Measurements from ENCODE around the gene RINT1. TPM values are rescaled to one million over a fixed set of nuclear protein-coding genes. Genes with fewer than 3 reads are reported as not detected.
"Not testable (repeated sequence)": the region's sequence is repeated elsewhere in the genome, so short reads cannot be mapped to it uniquely, and the experiment has no call there.

Gene RINT1
- polyA plus RNA-seq, 1 donor from 2014 or later: 11.6 TPM

DNA sequence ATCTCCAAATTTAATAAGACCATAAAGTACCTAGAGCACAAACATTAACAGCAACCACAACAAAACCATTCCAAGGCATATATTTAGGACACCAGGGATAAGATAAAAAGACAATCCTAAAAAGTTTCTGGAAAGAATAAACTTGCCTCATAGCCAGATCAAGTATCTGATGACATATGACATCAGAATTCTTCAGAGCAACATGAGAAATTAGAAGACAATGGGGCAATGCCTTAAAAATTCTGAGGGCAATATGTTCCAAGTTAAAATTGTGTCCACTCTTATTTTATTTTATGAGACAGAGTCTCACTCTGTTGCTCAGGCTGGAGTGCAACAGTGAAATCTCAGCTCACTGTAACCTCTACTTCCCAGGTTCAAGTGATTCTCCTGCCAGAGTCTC lies 46.5 kb downstream of the RINT1 start:
- Mint-ChIP-seq H3K4me3 (no peak overlapping the region), H3K4me1 (peaks cover 1 to 7% (median 2%) of the 10 kb centered on the region in 3 donors), H3K9me3 (peaks cover 0 to 1% (median 0%) of the 10 kb centered on the region in 3 donors), H3K27me3 (peaks cover 2% of the 10 kb centered on the region), H3K27ac (no peak overlapping the region), H3K36me3 (peaks cover 4% of the 10 kb centered on the region)

DNA sequence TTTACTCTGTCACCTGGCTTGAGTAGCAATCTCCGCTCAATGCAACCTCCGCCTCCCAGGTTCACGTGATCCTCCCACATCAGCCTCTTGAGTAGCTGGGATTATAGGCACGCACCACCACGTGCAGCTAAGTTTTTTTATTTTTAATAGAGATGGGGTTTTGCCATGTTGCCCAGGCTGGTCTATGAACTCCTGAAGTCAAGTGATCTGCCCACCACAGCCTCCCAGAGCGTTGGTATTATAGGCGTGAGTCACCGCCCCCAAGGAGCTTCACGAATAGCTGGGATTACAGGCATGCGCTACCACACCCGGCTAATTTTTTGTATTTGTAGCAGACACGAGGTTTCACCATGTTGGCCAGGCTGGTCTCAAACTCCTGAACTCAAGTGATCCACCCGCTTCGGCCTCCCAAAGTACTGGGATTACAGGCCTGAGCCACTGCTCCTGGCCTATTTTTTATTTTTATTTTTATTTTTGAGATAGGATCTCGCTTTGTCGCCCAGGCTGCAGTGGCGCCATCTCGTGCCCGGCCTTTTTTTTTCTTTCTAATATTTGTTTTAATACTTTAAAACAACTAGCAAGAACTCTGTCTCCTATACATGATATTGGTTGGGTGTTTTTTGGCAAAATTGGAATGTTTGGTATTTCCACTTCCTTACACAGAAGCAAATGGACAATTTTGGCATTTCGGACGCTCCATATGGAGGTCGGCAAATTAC lies 48.2 kb downstream of the RINT1 start:
- Mint-ChIP-seq H3K27me3 (peaks cover 2% of the 10 kb centered on the region), H3K4me3 (peak overlapping the region in 2 of 4 donors; percentile 39 to 70), H3K4me1 (peaks cover 1 to 9% (median 2%) of the 10 kb centered on the region in 3 donors), H3K9me3 (peaks cover 0 to 3% (median 0%) of the 10 kb centered on the region in 3 donors), H3K27ac (peak overlapping the region in 1 of 3 donors; percentile 10), H3K36me3 (peaks cover 3% of the 10 kb centered on the region)

DNA sequence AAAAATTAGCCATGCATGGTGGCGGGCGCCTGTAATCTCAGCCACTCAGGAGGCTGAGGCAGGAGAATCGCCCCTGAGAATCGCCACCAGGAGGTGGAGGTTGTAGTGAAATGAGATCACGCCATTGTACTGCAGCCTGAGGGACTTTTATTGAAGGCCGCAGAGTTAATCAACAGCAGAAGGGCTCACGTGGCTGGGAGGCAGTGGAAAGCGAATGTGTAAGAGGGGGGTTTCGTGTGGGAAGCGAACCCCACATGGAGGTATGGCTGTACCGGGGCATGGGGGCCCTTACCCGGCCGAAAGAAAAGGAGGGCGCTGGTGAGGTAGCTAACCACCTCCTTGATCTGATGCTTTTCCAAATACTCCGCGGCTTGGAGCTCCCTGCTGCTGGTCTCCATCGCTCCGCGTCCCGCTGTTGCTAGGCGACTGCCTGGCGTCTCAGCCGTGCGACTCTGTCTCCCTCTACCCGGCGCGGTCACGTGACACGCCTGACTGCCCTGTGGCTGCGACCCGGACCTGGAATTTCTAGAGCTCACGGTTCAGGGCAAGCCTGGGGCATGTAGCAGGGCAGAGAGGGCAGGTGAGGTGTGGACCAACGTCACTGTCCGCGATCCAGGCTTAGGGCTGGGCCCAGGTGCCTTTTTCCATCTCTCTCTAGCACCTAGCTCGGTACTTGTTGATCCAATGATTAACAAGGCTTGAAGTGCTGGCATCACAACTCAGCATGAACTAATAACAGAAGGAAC lies 49.2 kb downstream of the RINT1 start, which contains the start of gene EFCAB10:
EFCAB10 (minus strand) TSS at position 428 of the 746 bp plus-strand sequence; CDS start at position 398, 30 bp downstream.
- H3K36me3 Mint-ChIP-seq: peaks cover 3% of the 10 kb centered on the region
- peak within 1 kb of the TSS in 1 of 3 donors; percentile 20 for H3K27ac Mint-ChIP-seq
- peaks cover 0 to 3% (median 0%) of the 10 kb centered on the region in 3 donors for H3K9me3 Mint-ChIP-seq

DNA sequence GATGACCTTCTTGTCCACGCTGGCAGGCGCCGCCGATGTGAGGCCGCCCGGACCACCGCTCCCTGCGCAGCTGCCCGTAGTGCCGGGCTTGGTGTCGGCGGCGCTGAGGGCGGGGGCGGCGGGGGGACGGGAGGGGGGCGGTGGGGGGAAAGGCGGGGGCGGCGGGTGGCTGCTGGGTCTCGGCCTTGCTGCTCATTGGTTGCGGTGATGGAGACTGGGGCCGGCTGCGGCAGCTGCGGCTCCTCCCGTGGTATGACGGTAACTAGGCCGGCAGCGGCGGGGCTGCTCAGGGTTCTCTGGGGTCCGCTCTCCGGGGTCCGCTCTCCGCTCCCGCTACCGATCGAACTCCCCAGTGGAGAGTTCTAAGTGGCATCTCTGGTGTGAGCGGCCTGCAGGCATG lies 51.1 kb downstream of the RINT1 start:
- H3K9me3 Mint-ChIP-seq: peaks cover 0 to 3% (median 0%) of the 10 kb centered on the region in 3 donors
- H3K4me1 Mint-ChIP-seq: peaks cover 17 to 35% (median 22%) of the 10 kb centered on the region in 3 donors
- H3K27me3 Mint-ChIP-seq: peaks cover 2% of the 10 kb centered on the region
- H3K36me3 Mint-ChIP-seq: peaks cover 3% of the 10 kb centered on the region
- H3K4me3 Mint-ChIP-seq: no peak overlapping the region
- H3K27ac Mint-ChIP-seq: peak overlapping the region in 1 of 3 donors; percentile 24

More for the DNA sequence above, 49.2 kb downstream of the RINT1 start, which contains the start of gene EFCAB10:
- H3K4me1 Mint-ChIP-seq: peaks cover 5 to 18% (median 7%) of the 10 kb centered on the region in 3 donors
- peak within 1 kb of the TSS; percentile 70 to 84 (median 74) for H3K4me3 Mint-ChIP-seq
- H3K27me3 Mint-ChIP-seq: peaks cover 2% of the 10 kb centered on the region

DNA sequence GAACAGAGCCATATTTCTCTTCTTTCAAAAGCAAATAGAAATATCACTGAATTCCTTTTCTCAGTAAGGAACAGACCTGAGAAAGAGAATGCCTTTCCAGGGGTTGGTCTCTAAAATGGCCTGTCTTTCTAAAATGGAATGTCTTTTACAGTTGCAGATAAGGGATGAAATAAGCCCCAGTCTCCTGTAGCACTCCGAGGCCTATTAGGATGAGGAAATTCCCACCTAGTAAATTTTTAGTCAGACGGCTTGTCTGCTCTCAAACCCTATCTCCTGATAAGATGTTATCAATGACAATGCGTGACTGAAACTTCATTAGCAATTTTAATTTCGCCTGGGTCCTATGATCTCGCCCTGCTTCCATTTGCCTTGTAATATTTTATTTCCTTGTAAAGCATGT lies 52.2 kb downstream of the RINT1 start:
- Mint-ChIP-seq H3K9me3 (peaks cover 0 to 3% (median 0%) of the 10 kb centered on the region in 3 donors), H3K27ac (no peak overlapping the region), H3K4me3 (no peak overlapping the region), H3K27me3 (peaks cover 2% of the 10 kb centered on the region), H3K4me1 (peaks cover 22 to 41% (median 29%) of the 10 kb centered on the region in 3 donors), H3K36me3 (peaks cover 2% of the 10 kb centered on the region)

DNA sequence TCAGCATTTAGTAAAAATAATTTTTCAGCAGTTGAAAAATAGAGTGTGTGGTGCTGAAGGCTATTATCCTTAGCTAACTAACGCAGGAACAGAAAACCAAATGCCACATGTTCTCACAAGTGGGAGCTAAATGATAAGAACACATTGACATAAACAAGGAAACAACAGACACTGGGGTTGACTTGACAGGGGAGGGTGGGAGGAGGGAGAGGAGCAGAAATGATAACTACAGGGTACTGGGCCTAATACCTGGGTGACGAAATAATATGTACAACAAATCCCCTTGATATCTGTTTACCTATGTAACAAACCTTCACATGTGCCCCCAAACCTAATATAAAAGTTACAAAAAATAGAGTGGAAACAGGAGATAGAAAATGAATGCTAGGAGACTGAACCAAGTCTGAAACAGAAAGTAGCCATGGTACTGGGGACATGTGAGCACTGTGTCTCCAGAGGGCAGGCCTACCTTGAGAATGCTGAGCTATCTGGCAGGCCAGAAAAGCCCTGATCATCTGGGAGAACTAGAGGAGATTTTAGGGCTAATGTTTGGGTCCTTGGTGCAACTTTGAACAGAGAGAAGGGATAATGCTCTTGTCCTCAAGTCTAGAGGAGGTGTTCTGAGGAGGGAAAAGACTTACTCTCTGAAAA lies 54.0 kb downstream of the RINT1 start:
- peaks cover 2% of the 10 kb centered on the region for H3K36me3 Mint-ChIP-seq
- H3K27ac Mint-ChIP-seq: peak overlapping the region in 2 of 3 donors; percentile 73 to 81
- peaks cover 0 to 3% (median 0%) of the 10 kb centered on the region in 3 donors for H3K9me3 Mint-ChIP-seq
- H3K27me3 Mint-ChIP-seq: no peaks in the 10 kb centered on the region
- peak overlapping the region in 2 of 4 donors; percentile 59 to 60 for H3K4me3 Mint-ChIP-seq
- peaks cover 26 to 47% (median 36%) of the 10 kb centered on the region in 3 donors for H3K4me1 Mint-ChIP-seq

DNA sequence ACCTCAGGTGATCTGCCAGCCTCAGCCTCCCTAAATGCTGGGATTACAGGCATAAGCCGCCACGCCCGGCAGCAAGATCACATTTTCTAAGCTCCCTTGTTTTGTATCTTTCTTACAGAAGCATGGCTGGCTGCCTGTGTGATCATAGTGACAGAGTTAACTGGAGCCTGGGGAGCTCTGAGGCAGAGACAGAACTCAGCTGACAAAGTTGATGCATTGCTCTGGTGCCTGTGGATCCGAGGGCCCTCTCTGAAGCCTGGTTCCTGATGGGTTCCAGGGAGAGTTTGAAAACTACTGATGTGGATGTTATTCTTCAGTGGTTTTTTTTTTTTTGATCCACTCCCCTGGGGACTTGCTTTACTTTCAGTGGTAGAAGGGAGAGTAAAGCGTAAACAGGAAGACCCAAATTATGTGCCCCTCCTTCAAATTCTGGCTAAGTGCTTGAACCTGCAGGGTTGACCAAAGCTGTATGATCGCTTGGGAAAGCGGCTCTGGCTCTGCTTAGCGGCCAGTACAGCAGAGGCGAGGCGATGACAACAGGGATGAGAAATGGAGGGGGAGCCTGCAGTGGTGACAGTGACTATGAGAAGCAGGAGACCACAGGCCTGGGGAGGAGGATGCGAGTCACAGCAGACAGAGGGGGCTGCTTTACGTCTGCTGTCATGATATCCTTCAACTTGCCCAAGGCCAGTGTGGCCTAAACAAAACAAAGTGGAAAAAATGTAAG lies 56.1 kb downstream of the RINT1 start:
- Mint-ChIP-seq H3K4me3 (peak overlapping the region in 3 of 4 donors; percentile 40 to 89 (median 78)), H3K36me3 (peaks cover 2% of the 10 kb centered on the region), H3K27ac (peak overlapping the region in 2 of 3 donors; percentile 14 to 82), H3K9me3 (peaks cover 0 to 3% (median 0%) of the 10 kb centered on the region in 3 donors), H3K4me1 (peaks cover 26 to 43% (median 35%) of the 10 kb centered on the region in 3 donors), H3K27me3 (no peaks in the 10 kb centered on the region)

DNA sequence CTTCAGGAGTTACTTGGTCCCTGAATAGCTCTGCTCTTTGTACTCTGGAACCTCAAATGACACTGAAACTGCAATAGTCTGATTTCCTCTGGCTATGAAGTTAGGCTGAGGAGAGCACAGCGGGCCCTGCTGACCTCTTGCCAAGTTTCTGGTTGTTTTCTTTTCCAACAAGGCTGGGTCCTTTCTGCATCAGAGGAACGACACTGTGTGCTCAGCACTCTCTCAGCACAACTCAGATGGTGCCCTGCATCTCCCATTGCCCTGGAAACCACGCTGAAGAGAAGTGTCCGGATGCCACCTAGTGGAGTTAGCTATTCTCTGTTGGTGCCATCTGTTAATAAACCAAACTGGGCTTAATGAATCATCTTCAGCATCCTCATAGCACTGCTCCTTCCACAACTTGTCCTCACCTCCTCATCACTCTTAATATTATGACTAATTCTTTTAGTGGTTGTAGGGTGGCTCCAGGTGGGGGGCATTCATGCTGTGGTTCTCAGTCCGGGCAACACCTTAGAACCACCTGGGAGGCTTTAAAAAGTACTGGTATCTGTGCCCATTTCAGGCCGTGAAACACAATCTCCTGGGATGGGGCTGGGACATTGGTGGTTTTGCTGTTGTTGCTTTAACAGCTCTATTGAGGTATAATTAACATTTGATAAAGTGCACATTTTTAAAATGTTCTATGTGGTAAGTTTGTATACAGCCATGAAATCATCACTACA lies 57.5 kb downstream of the RINT1 start:
- no peaks in the 10 kb centered on the region for H3K9me3 Mint-ChIP-seq
- no peaks in the 10 kb centered on the region for H3K27me3 Mint-ChIP-seq
- H3K4me3 Mint-ChIP-seq: peak overlapping the region in 3 of 4 donors; percentile 5 to 83 (median 39)
- peaks cover 32 to 56% (median 39%) of the 10 kb centered on the region in 3 donors for H3K4me1 Mint-ChIP-seq
- H3K36me3 Mint-ChIP-seq: peaks cover 2% of the 10 kb centered on the region
- H3K27ac Mint-ChIP-seq: peak overlapping the region in 2 of 3 donors; percentile 25 to 50

DNA sequence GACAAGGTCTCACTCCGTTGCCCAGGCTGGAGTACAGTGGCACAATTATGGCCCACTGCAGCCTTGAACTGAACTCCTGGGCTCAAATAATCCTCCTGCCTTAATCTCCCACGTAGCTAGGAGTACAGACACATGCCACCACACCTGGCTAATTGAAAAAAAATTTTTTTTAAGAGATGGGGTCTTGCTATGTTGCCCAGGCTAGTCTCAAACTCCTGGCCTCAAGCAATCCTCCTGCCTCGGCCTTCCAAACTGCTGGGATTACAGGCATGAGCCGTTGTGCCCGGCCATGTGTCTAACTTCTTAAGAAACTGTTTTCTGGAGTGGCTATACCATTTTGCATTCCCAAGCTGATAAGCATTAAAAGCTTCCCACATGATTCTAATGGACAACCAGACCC lies 58.8 kb downstream of the RINT1 start:
- Mint-ChIP-seq H3K36me3 (peaks cover 2% of the 10 kb centered on the region), H3K4me3 (no peak overlapping the region), H3K9me3 (no peaks in the 10 kb centered on the region), H3K27ac (no peak overlapping the region), H3K4me1 (peaks cover 32 to 48% (median 37%) of the 10 kb centered on the region in 3 donors), H3K27me3 (no peaks in the 10 kb centered on the region)

DNA sequence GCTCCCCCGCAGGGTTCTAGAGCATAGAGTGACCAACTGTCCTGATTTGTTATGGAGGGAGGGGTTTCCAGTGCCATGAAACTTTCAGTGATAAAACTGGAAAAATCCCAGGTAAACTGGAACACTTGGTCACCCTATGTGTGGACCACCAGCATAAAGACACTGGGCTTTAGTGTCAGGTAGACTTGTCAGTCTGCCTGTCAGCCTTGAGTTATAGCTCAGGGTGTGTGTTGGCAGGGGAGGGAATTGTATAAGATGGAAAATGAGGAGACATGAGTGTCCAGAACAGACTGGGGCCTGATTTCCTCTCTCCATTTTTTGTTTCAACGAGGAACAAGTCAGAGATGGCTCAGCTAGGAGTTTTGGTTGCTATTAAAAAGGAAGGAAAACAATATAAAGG lies 59.5 kb downstream of the RINT1 start:
- Mint-ChIP-seq H3K36me3 (peaks cover 2% of the 10 kb centered on the region), H3K4me3 (peak overlapping the region in 1 of 4 donors; percentile 56), H3K4me1 (peaks cover 27 to 43% (median 33%) of the 10 kb centered on the region in 3 donors), H3K27me3 (no peaks in the 10 kb centered on the region), H3K27ac (peak overlapping the region in 1 of 3 donors; percentile 91), H3K9me3 (no peaks in the 10 kb centered on the region)

DNA sequence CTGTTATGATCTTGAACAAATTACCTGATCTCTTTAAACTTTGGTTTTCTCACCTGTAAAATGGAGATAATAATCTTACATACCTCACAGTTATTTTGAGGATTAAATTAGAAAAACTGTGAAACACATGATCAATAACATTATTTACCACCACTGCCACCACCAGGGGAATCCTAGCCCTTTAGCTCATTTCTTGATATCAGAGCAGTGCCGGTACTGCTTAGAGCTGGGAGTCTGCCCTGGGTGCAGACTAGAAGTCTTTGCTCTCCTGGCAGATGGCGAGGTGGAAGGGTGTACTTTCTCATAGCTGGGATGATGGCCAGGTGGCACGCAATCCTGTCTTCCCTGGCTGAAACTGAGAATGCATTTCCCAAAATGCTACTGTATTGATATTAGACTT lies 62.0 kb downstream of the RINT1 start:
- no peaks in the 10 kb centered on the region for H3K27me3 Mint-ChIP-seq
- no peaks in the 10 kb centered on the region for H3K36me3 Mint-ChIP-seq
- peak overlapping the region; percentile 70 to 80 (median 74) for H3K4me3 Mint-ChIP-seq
- no peaks in the 10 kb centered on the region for H3K9me3 Mint-ChIP-seq
- peaks cover 13 to 32% (median 15%) of the 10 kb centered on the region in 3 donors for H3K4me1 Mint-ChIP-seq
- peak overlapping the region in 2 of 3 donors; percentile 69 to 91 for H3K27ac Mint-ChIP-seq

DNA sequence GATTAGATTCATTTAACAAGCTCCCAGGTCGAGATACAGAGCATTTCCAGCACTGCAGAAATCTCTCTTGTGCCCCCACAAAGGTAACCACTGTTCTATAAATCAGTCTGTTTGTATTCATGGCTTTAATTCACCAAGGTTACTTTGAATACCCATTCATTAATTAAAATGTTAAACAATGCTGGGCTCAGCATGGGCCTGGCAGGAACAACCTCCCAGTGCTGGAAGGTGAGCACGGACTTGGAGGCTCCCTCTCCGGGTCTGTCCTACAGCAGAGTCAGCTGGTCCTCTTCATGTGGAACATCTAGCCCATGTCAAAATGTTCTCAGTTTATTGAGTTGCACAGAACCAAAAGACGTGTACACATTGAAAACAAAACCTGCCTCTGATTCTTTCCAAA lies 64.9 kb downstream of the RINT1 start:
- Mint-ChIP-seq H3K9me3 (no peaks in the 10 kb centered on the region), H3K27ac (peak overlapping the region in 1 of 3 donors; percentile 3), H3K4me3 (peak overlapping the region in 1 of 4 donors; percentile 3), H3K4me1 (peaks cover 4 to 25% (median 10%) of the 10 kb centered on the region in 3 donors), H3K36me3 (no peaks in the 10 kb centered on the region), H3K27me3 (no peaks in the 10 kb centered on the region)

DNA sequence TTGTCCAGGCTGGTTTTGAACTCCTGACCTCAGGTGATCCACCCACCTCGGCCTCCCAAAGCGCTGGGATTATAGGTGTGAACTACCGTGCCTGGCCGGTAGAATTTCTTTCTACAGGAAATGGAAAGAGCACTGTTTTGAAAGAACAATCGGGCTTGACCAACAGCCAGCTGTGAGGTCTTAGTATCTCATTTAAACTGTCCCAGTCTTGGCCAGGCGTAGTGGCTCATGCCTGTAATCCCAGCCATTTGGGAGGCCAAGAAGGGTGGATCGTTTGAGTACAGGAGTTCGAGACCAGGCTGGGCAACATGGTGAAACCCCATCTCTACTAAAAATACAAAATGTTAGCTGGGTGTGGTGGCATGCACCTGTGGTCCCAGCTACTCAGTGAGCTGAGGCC lies 67.1 kb downstream of the RINT1 start:
- not testable (repeated sequence) for H3K4me3 Mint-ChIP-seq, H3K27me3 Mint-ChIP-seq
- H3K4me1 Mint-ChIP-seq: peaks cover 0 to 12% (median 2%) of the 10 kb centered on the region in 3 donors

More for the DNA sequence above, 67.1 kb downstream of the RINT1 start:
- not testable (repeated sequence) for H3K27ac Mint-ChIP-seq, H3K36me3 Mint-ChIP-seq, H3K9me3 Mint-ChIP-seq

Measured in IgD-negative memory B cell (primary cell).